ENCODE results near the gene KIAA0825. TPM values are rescaled to one million over a fixed set of nuclear protein-coding genes. Genes with fewer than 3 reads are reported as not detected.

Gene KIAA0825
- total RNA-seq, 1 experiment from 2014 or later: 1.3 TPM

GRCh38 chr5:94244921-94245320, 373.5 kb downstream of the KIAA0825 start:
- H3K27ac Mint-ChIP-seq: no peak overlapping the region
- POLR2A ChIA-PET: no interaction called here
- ATAC-seq (no peak), DNase-seq (ENCODE audit: low spot score) (no peak)
- no peaks in the 10 kb centered on the region for H3K36me3 Mint-ChIP-seq
- CTCF ChIA-PET: no interaction called here
- H3K4me3 Mint-ChIP-seq: no peak overlapping the region
- TF ChIP-seq ATF6 (CRISPR knock-in tag; IDR thresholded peaks at IDR 0.05) (no peak), ZNF396 (CRISPR knock-in tag; IDR thresholded peaks at IDR 0.05; ENCODE audit: borderline replicate concordance) (no peak), ZBTB43 (CRISPR knock-in tag; IDR thresholded peaks at IDR 0.05) (no peak), OVOL2 (CRISPR knock-in tag; IDR thresholded peaks at IDR 0.05; ENCODE audit: borderline replicate concordance) (no peak), CDX4 (CRISPR knock-in tag; IDR thresholded peaks at IDR 0.05; ENCODE audit: borderline replicate concordance) (no peak), ESRRA (CRISPR knock-in tag; IDR thresholded peaks at IDR 0.05; ENCODE audit: borderline replicate concordance) (no peak), ATF2 (CRISPR knock-in tag; IDR thresholded peaks at IDR 0.05; ENCODE audit: borderline replicate concordance, low read depth) (no peak), E2F4 (CRISPR knock-in tag; IDR thresholded peaks at IDR 0.05; ENCODE audit: borderline replicate concordance, low read depth) (no peak), IRF2 (CRISPR knock-in tag; IDR thresholded peaks at IDR 0.05; ENCODE audit: borderline replicate concordance, low read depth) (no peak), E2F1 (CRISPR knock-in tag; IDR thresholded peaks at IDR 0.05) (no peak), ARID4B (CRISPR knock-in tag; IDR thresholded peaks at IDR 0.05; ENCODE audit: borderline replicate concordance) (no peak), ZNF281 (CRISPR knock-in tag; IDR thresholded peaks at IDR 0.05) (no peak), SOX15 (CRISPR knock-in tag; IDR thresholded peaks at IDR 0.05) (no peak), GTF2I (CRISPR knock-in tag; conservative IDR thresholded peaks at IDR 0.05) (no peak), MXD4 (CRISPR knock-in tag; IDR thresholded peaks at IDR 0.05; ENCODE audit: borderline replicate concordance) (no peak), STAT6 (CRISPR knock-in tag; conservative IDR thresholded peaks at IDR 0.05; ENCODE audit: low read depth) (no peak), RELA (CRISPR knock-in tag; IDR thresholded peaks at IDR 0.05; ENCODE audit: borderline replicate concordance) (no peak)
- H3K9me3 Mint-ChIP-seq: no peaks in the 10 kb centered on the region
- peaks cover 37% of the 10 kb centered on the region for H3K4me1 Mint-ChIP-seq
- H3K27me3 Mint-ChIP-seq (ENCODE audit: low read depth): no peaks in the 10 kb centered on the region
